PC-3 (cell line): ENCODE measurements around the gene PAQR4. TPM values are rescaled to one million over a fixed set of nuclear protein-coding genes. Genes with fewer than 3 reads are reported as not detected.

ENCODE experiments used
- ATAC-seq: fragments of 200-7000 bp; cut with Tn5 transposase; 2 replicates; pipeline ENCODE4 v1.9.1; 2020; ENCODE audit warnings: mild to moderate bottlenecking, moderate library complexity
- BruUV-seq: library from RNA; stranded (reverse); fragments of 400-500 nt; replicated peaks from 2 replicates; lab custom pipeline; 2021; lab: Mats Ljungman, UMichigan
- CTCF ChIA-PET: fragments of 300-600 bp; sonication (Branson Sonifier 250); formaldehyde crosslinking; loops from one replicate; lab custom pipeline; 2022; ENCODE audit warnings: antibody characterized with exemption; lab: Charles Lee
- POLR2A ChIA-PET: fragments of 300-600 bp; sonication (Branson Sonifier 250); formaldehyde crosslinking; loops from one replicate; lab custom pipeline; 2022; ENCODE audit warnings: antibody characterized with exemption; ENCODE audit not compliant: unreplicated experiment; lab: Charles Lee
- DNase-seq: peaks from one replicate; pipeline ENCODE4 v3.0.0-alpha.2; 2015
- H2AFZ ChIP-seq: fragments of 300-600 bp; sonication (generic); 2 replicates; pipeline ENCODE4 v1.6.0; 2016; ENCODE audit warnings: antibody characterized with exemption, low read length
- H3F3A ChIP-seq: fragments of 300-600 bp; sonication (generic); one replicate; pipeline ENCODE4 v1.6.0; 2017; ENCODE audit warnings: antibody characterized with exemption, low read length, control low read depth, mild to moderate bottlenecking; ENCODE audit not compliant: unreplicated experiment
- H3K27ac ChIP-seq: fragments of 300-600 bp; sonication (generic); 2 replicates; pipeline ENCODE4 v1.5.1; 2016; ENCODE audit warnings: mild to moderate bottlenecking, low read length
- H3K27me3 ChIP-seq: fragments of 300-600 bp; sonication (generic); 2 replicates; pipeline ENCODE4 v1.6.1; 2016; ENCODE audit warnings: low read length, mixed read lengths
- H3K36me3 ChIP-seq: fragments of 300-600 bp; sonication (generic); 2 replicates; pipeline ENCODE4 v1.6.1; 2016; ENCODE audit warnings: low read depth, mixed run types, low read length, mixed read lengths
- H3K4me1 ChIP-seq: fragments of 300-600 bp; sonication (generic); 2 replicates; pipeline ENCODE4 v1.5.1; 2016; ENCODE audit warnings: low read length; ENCODE audit not compliant: insufficient read depth
- H3K4me2 ChIP-seq: fragments of 300-600 bp; sonication (generic); 2 replicates; pipeline ENCODE4 v1.6.0; 2016; ENCODE audit warnings: low read length
- H3K4me3 ChIP-seq: fragments of 300-600 bp; sonication (generic); 2 replicates; pipeline ENCODE4 v1.5.1; 2016; ENCODE audit warnings: mild to moderate bottlenecking, low read length, mixed read lengths
- H3K79me2 ChIP-seq: fragments of 300-600 bp; sonication (generic); 2 replicates; pipeline ENCODE4 v1.6.1; 2017; ENCODE audit warnings: low read length, mixed read lengths
- H3K9ac ChIP-seq: fragments of 300-600 bp; sonication (generic); 2 replicates; pipeline ENCODE4 v1.6.0; 2016; ENCODE audit warnings: mild to moderate bottlenecking, low read length
- H3K9me2 ChIP-seq: fragments of 300-600 bp; sonication (generic); replicated peaks from 2 replicates; pipeline ENCODE4 v1.6.1; 2016; ENCODE audit warnings: mixed run types, low read length, mixed read lengths
- H3K9me3 ChIP-seq: fragments of 300-600 bp; sonication (generic); 2 replicates; pipeline ENCODE4 v1.6.1; 2016; ENCODE audit warnings: low read length, mixed read lengths
- H4K20me1 ChIP-seq: fragments of 300-600 bp; sonication (generic); 2 replicates; pipeline ENCODE4 v1.6.1; 2016; ENCODE audit warnings: low read length, mixed read lengths
- EZH2 ChIP-seq: fragments of 300-600 bp; sonication (generic); IDR thresholded peaks from one replicate; pipeline ENCODE4 v1.6.1; 2017; ENCODE audit warnings: antibody characterized with exemption, mild to moderate bottlenecking, low read length; ENCODE audit not compliant: unreplicated experiment
- EZH2phosphoT487 ChIP-seq: fragments of 300-600 bp; sonication (generic); IDR thresholded peaks from 2 replicates; pipeline ENCODE4 v1.6.1; 2018; ENCODE audit warnings: mild to moderate bottlenecking, antibody characterized with exemption, low read length, borderline replicate concordance
- intact Hi-C: fragments of 100-400 bp; cut with micrococcal nuclease; formaldehyde crosslinking; loops from 2 replicates; pipeline ENCODE4 v1.9.0; 2023
- total RNA-seq: library from RNA; depleted of rRNA; stranded (reverse); fragments of >200 nt; gene quantifications from 2 replicates; pipeline ENCODE4 v1.2.3, GENCODE V29; 2014
- TF ChIP-seq, protein P1 (sequence below): fragments of 300-600 bp; sonication (generic); conservative IDR thresholded peaks from 2 replicates; pipeline ENCODE4 v1.5.1; 2017; ENCODE audit warnings: antibody characterized with exemption, low read depth, mild to moderate bottlenecking, low read length

The PAQR4 gene
- total RNA-seq, 1 experiment from 2014 or later: 37.9 TPM

DNA sequence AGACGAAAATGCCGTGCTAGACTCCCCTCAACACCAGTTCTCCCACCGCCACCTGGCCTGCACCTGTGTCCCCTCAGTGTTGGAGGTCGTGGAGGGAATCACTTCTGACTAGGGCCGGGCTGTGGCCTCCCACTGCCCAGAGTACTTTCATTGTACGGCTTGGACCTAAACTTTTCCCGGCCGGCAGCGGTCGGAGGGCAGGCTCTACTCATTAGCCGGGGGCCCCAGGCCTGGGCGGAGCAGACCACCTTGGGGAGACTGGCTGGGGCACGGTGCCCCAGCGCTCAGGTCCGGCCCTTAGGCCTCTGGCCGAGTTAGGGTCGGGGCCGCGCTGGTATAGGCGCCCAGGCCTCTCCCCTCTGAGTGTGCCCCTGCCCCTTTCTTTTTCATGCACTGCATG is 48.2 kb downstream of the PAQR4 start:
- Histone ChIP-seq H3K9me3 (no peaks in the 10 kb centered on the region), H3F3A (no peaks in the 10 kb centered on the region), H3K79me2 (peaks cover 12% of the 10 kb centered on the region), H3K4me3 (no peak overlapping the region), H3K36me3 (peaks cover 10% of the 10 kb centered on the region), H3K9ac (no peak overlapping the region), H3K4me2 (no peak overlapping the region), H3K9me2 (no peaks in the 10 kb centered on the region), H3K27ac (no peak overlapping the region), H3K4me1 (peaks cover 16% of the 10 kb centered on the region), H2AFZ (no peak overlapping the region), H3K27me3 (no peaks in the 10 kb centered on the region), H4K20me1 (no peaks in the 10 kb centered on the region)
- intact Hi-C loops: no loop called here
- ATAC-seq (no peak), DNase-seq (no peak)
- ChIA-PET POLR2A (no interaction called here), CTCF (no interaction called here)
- no TSS peak for BruUV-seq
- TF ChIP-seq EZH2: no peak
- TF ChIP-seq EZH2phosphoT487: no peak
- TF ChIP-seq, protein P1, sequence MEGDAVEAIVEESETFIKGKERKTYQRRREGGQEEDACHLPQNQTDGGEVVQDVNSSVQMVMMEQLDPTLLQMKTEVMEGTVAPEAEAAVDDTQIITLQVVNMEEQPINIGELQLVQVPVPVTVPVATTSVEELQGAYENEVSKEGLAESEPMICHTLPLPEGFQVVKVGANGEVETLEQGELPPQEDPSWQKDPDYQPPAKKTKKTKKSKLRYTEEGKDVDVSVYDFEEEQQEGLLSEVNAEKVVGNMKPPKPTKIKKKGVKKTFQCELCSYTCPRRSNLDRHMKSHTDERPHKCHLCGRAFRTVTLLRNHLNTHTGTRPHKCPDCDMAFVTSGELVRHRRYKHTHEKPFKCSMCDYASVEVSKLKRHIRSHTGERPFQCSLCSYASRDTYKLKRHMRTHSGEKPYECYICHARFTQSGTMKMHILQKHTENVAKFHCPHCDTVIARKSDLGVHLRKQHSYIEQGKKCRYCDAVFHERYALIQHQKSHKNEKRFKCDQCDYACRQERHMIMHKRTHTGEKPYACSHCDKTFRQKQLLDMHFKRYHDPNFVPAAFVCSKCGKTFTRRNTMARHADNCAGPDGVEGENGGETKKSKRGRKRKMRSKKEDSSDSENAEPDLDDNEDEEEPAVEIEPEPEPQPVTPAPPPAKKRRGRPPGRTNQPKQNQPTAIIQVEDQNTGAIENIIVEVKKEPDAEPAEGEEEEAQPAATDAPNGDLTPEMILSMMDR: no peak

DNA sequence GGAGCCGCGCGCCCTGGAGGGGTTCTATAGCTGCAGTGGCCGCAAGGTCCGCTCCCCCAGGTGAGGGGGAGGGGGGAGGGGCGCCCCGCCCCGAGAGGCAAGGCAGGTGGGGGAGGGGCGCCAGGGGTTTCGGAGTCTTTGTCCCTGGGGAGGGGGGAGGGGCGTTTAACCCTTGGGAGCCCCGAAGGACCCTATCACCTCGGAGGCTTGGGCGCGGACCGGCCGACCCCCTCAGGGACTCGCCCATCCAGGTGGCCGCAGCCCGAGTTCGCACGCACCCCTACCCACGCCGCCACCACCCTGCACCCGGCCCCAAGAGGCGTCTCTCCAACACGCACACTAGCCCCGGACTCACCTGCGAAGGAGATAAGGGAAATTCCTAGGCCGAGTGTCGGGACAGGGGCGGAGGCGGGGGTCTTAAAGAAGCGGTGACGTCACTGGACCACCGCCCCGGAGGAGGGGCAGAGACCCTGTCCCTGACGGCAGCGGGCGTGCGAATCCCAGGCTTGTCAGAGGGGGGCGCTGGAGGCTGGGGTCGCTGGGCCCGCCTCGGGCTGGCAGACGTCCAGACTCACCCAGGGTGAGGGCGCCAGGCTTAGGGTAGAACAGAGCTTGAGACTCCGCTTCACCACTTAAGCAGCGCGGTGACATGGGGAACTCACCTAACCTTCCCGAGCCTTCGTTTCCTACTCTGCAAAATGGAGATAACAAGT is 48.8 kb downstream of the PAQR4 start, which contains the start of gene CLDN6:
CLDN6 (minus strand) TSS at position 390 of the 713 bp plus-strand sequence. CDS start 2,162 bp downstream, outside the sequence.
- POLR2A ChIA-PET: no interaction called here
- ATAC-seq: no peak

More for the DNA sequence above, 48.8 kb downstream of the PAQR4 start, which contains the start of gene CLDN6:
- H3K36me3 ChIP-seq: peaks cover 10% of the 10 kb centered on the region
- peaks cover 12% of the 10 kb centered on the region for H3K79me2 ChIP-seq
- no peaks in the 10 kb centered on the region for H3K27me3 ChIP-seq
- TF ChIP-seq, protein P1: peak; percentile 24; the same call in 1 of the 2 replicates
- TF ChIP-seq EZH2phosphoT487: no peak
- H3K4me1 ChIP-seq: peaks cover 19% of the 10 kb centered on the region
- no peak within 1 kb of the TSS for H3K4me3 ChIP-seq
- no peak within 1 kb of the TSS for H3K27ac ChIP-seq
- H2AFZ ChIP-seq: no peak within 1 kb of the TSS
- intact Hi-C loops: no loop called here
- no peak within 1 kb of the TSS for H3K4me2 ChIP-seq
- H3F3A ChIP-seq: no peaks in the 10 kb centered on the region
- no peaks in the 10 kb centered on the region for H3K9me3 ChIP-seq
- H3K9me2 ChIP-seq: no peaks in the 10 kb centered on the region
- H3K9ac ChIP-seq: no peak within 1 kb of the TSS
- CTCF ChIA-PET: no interaction called here
- no TSS peak for BruUV-seq
- DNase-seq: no peak
- no peaks in the 10 kb centered on the region for H4K20me1 ChIP-seq
